ENCODE measurements around the gene PAPSS2. TPM values are rescaled to one million over a fixed set of nuclear protein-coding genes. Genes with fewer than 3 reads are reported as not detected.

PAPSS2 gene
- total RNA-seq, 1 experiment from 2014 or later: 76.3 TPM

DNA sequence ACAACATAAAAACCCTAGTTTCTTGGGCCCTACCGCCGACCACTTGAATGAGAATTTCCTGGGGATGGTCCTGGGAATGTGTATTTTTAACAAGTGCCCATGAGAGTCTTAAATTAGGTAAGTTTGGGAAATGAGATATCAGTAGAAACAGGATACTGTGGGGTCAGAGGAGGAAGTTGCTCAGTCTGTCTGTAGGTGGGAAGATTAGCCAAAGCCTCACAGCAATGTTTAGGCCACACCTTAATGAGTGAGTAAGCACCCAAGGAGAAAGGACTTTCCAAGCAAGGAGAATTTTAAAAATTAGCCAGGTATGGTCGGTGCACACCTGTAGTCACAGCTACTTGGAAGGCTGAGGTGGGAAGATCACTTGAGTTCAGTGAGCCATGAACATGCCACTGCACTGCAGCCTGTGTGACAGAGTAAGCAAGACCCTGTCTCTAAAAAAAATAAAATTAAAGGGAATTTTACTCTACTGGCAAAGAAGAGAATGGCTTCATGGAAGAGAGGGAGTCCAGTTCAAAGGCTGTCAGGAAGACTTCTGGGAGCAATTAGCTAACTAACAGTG, 31.9 kb downstream of the PAPSS2 start:
- Histone ChIP-seq H3K9me3 (replicated peaks) (no peaks in the 10 kb centered on the region), H3K27me3 (replicated peaks) (no peaks in the 10 kb centered on the region), H3K27ac (no peak overlapping the region), H3K4me1 (replicated peaks) (no peaks in the 10 kb centered on the region), H3K4me3 (no peak overlapping the region), H3K36me3 (no peaks in the 10 kb centered on the region; the same call in 1 of the 2 replicates)
- no peak for DNase-seq (ENCODE audit: low read depth in 1 of 2, low spot score in 2 of 2)

DNA sequence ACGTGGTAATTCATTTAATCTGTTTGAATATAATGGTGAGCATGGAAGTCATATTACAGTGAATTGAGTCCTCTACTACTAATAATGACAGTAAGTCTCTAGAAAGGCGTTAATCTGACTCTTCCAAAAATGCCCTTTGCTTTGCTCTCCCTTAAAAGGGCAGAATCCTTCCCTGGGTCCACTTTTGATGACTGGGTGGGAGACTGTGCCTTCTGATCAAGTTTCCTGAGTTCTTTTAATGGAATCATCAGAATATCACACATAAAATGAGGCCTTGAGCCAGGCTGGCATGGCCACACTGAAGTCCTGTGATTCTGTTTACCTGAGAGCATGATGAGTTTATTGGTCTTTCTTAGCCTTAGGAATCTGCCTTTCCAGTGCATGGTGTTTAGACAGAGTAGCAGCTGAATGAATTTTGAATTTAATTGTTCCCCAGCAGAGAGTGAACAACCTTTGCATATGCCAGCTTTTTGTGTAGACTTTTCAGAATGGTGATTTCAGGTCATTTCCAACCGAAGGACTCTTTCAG, 33.3 kb downstream of the PAPSS2 start:
- no peak overlapping the region for H3K27ac ChIP-seq
- no peak for DNase-seq (ENCODE audit: low read depth in 1 of 2, low spot score in 2 of 2)

DNA sequence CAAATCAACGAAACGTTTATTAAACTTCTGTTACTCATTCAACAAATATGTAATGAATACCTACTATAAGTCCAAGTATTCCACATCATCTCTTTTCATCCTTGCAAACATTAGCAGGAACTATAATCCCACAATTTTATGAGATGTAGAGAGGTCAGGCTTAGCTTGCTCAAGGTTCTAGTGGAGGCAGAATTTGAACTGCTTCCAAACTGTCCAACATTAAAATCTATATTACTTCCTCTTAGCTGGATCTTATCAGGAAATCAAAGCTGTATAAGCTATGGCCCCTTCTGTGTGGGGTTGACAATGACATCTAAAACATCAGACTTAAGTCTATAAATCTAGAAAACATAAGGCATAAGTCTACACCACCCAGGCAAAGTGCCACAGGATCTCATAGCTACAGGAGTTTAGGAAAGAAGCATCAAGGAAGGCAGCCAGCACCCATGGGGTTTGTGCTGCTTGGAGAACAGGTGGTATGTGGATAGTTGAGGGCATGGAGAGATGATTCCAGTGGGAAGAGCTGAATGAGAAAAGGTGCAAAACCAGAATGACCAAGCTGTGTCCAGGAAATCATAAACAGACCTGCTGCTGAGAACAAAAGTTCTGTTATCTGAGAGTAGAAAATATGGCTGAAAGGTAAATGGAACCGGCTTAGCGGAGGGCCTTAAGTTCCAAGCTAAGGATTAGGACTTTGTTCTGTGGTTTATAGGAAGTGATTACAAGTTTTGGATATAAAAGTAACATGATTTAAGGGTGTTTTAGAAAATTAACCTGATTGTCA, 34.5 kb downstream of the PAPSS2 start:
- Histone ChIP-seq H3K4me1 (replicated peaks) (no peaks in the 10 kb centered on the region), H3K36me3 (no peaks in the 10 kb centered on the region), H3K9me3 (replicated peaks) (no peaks in the 10 kb centered on the region), H3K4me3 (no peak overlapping the region), H3K27me3 (replicated peaks) (no peaks in the 10 kb centered on the region), H3K27ac (no peak overlapping the region)
- no peak for DNase-seq (ENCODE audit: low read depth in 1 of 2, low spot score in 2 of 2)

More for the DNA sequence above, 33.3 kb downstream of the PAPSS2 start:
- no peaks in the 10 kb centered on the region for H3K4me1 ChIP-seq (replicated peaks)
- H3K36me3 ChIP-seq: no peaks in the 10 kb centered on the region
- no peak overlapping the region for H3K4me3 ChIP-seq
- no peaks in the 10 kb centered on the region for H3K27me3 ChIP-seq (replicated peaks)
- no peaks in the 10 kb centered on the region for H3K9me3 ChIP-seq (replicated peaks)

DNA sequence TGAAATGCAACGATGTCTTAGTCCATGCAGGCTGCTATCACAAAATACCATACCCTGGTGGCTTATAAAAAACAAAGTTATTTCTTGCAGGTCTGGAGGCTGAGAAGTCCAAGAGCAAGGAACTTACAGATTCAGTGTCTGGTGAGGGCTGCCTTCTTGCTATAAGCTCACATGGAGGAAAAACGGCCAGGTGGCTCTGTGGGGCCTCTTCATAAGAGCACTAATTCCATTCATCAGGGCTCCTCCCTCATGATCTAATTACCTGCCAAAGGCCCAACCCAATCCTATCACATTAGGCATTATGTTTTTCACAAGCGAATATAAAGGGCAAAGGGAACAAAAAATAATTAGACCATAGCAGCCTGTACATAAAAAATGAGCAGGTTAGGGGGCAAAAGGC, 35.4 kb downstream of the PAPSS2 start:
- Histone ChIP-seq H3K27ac (no peak overlapping the region), H3K4me3 (no peak overlapping the region), H3K27me3 (replicated peaks) (no peaks in the 10 kb centered on the region), H3K4me1 (replicated peaks) (no peaks in the 10 kb centered on the region), H3K9me3 (replicated peaks) (no peaks in the 10 kb centered on the region), H3K36me3 (no peaks in the 10 kb centered on the region)
- no peak for DNase-seq (ENCODE audit: low read depth in 1 of 2, low spot score in 2 of 2)

DNA sequence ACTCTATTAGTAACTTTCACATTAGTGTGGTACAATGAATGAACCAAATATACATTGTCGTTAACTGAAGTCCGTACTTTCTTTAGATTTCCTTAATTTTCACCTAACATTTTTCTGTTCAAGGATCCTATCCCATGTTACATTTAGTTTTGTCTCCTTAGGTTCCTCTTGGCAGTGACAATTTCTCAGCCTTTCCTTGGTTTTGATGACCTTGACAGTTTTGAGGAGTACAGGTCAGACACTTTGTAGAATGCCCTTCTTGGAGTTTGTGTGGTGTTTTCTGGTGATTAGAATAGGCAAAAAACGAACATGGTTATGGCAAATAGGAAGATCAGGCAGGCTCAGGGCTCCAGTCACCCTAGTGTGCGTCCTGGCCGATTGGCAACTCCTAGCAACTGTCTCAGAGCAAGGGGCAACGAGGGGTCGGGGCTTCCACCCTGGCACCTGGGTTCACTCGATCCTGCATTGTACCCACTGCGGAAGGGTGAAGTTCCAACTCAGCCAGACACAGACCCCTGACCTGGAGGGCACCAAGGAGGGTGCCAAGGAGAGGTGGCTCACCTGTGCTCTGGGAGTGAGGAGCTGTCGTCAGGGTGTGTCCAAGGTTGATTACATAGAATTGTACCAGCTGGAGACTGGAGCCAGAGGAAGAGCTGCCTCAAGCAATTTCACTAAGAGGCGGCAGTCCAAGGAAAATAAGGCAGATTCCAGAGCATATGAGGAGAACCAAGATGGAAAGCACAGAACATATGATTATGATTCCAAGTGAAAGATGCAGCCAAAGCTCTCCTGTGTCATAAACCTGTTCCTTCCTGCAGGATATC, 37.5 kb downstream of the PAPSS2 start:
- Histone ChIP-seq H3K36me3 (0 out of 2 replicates have a peak, but pooled peaks cover 3% of the 10 kb centered on the region), H3K27ac (no peak overlapping the region), H3K4me1 (replicated peaks) (no peaks in the 10 kb centered on the region; the same call in 1 of the 2 replicates), H3K9me3 (replicated peaks) (no peaks in the 10 kb centered on the region), H3K4me3 (no peak overlapping the region), H3K27me3 (replicated peaks) (no peaks in the 10 kb centered on the region)
- DNase-seq (ENCODE audit: low read depth in 1 of 2, low spot score in 2 of 2): no peak

DNA sequence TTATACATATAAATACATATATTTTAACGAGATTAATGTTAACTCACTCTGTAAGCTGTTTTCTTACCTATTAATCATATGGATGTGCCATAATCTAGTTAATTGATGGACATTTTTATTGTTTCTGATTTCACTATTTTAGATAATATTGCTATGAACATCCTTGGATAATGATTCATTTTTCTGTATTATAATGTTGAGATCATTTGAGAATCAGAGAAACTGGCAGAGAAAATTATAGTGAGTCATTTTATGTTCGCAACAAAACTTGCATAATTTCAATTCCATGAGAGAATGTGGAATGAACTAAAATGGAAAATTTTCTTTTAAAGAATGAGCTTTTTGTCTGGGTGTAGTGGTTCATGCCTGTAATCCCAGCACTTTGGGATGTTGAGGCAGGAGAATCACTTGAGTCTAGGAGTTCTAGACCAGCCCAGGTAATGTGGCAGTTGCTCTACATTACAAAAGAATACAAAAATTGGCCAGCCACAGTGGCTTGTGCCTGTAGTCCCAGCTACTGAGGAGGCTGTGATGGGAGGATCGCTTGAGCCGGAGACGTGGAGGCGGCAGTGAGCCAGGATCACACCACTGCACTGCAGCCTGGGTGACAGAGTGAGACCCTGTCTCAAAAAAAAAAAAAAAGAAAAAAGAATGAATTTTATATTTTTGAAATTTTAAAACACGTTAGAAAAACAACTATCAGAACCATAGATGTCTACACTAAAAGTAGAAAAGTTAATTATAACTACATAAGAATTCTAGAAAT, 40.5 kb downstream of the PAPSS2 start:
- H3K9me3 ChIP-seq (replicated peaks): no peaks in the 10 kb centered on the region
- peaks cover 4% of the 10 kb centered on the region for H3K4me1 ChIP-seq (replicated peaks)
- H3K27ac ChIP-seq: no peak overlapping the region
- H3K36me3 ChIP-seq: 0 out of 2 replicates have a peak, but pooled peaks cover 6% of the 10 kb centered on the region
- no peak for DNase-seq (ENCODE audit: low read depth in 1 of 2, low spot score in 2 of 2)
- H3K27me3 ChIP-seq (replicated peaks): no peaks in the 10 kb centered on the region
- no peak overlapping the region for H3K4me3 ChIP-seq

DNA sequence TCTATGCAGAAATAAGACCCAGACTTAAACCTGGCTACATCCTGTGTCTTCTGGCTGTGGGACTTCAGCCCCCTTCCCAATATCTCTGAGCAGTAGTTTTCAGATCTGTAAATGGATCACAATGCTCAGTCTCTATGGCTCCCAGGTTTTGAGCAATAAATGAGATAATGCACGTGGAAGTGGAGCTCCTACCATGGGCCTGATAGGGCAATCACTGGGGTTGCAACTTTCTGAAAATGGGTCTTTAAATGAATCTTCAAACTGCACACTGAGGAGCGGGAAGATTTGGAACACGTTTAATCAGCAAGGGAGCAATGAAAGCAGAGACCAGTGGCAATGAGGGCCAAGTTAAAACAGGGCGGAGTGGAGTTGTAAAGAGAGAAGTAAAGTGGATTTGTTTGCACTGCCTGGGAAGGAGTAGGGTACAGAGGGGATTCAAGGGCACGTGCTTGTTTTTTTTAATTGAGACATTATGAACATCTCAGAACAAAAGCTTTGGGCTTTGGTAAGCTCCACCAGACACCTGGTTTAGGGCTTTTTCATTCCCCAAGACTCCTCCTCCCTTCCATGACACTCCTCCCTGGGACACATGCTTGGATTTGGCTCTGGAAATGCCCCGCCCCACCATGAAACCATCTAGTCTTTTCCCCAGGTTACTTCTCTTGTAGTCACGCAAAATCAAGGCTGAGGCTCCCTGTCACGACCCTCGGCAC, 42.7 kb downstream of the PAPSS2 start:
- Histone ChIP-seq H3K4me1 (replicated peaks) (peaks cover 9% of the 10 kb centered on the region), H3K27me3 (replicated peaks) (no peaks in the 10 kb centered on the region), H3K27ac (no peak overlapping the region), H3K9me3 (replicated peaks) (no peaks in the 10 kb centered on the region), H3K4me3 (no peak overlapping the region), H3K36me3 (0 out of 2 replicates have a peak, but pooled peaks cover 6% of the 10 kb centered on the region)
- DNase-seq (ENCODE audit: low read depth in 1 of 2, low spot score in 2 of 2): no peak

DNA sequence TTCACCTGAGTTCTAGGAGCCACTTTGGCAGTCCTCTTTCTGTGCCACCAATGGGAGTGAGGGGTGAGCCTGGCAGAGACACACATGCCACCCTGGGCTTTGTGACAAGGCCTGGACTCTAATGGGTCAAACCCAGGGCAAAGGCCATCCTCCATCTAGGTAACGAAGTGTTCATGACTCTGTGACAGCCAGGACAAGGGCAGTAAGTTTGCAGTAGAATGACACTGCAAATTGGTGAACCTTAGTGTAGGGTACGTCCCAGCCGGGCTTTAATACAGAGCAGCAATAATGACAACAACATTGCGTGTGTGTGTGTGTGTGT, 43.3 kb downstream of the PAPSS2 start:
- Histone ChIP-seq H3K36me3 (0 out of 2 replicates have a peak, but pooled peaks cover 6% of the 10 kb centered on the region), H3K9me3 (replicated peaks) (no peaks in the 10 kb centered on the region), H3K27ac (no peak overlapping the region), H3K4me1 (replicated peaks) (peaks cover 9% of the 10 kb centered on the region), H3K27me3 (replicated peaks) (no peaks in the 10 kb centered on the region), H3K4me3 (no peak overlapping the region)
- no peak for DNase-seq (ENCODE audit: low read depth in 1 of 2, low spot score in 2 of 2)

DNA sequence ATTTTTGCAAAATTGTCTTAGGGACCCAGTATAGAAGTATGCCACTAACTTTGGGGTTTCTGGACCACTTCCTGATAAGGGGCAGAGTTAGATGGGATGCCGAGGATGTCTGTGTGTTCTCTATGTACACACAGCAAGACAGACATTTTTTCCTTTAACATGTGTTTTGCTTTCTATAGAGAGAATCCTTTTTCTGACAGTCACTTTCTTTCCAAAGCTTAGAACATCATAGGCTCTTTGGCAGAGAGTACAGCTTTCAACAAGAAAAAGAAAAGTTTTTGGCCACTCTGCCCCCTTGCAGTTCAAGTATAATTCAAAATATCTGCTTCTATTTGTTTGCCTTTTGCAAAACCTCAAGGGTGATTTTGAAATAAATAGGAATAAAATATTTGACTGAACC, 44.1 kb downstream of the PAPSS2 start:
- DNase-seq (ENCODE audit: low read depth in 1 of 2, low spot score in 2 of 2): no peak
- H3K4me3 ChIP-seq: no peak overlapping the region
- no peaks in the 10 kb centered on the region for H3K9me3 ChIP-seq (replicated peaks)
- 0 out of 2 replicates have a peak, but pooled peaks cover 6% of the 10 kb centered on the region for H3K36me3 ChIP-seq
- H3K27me3 ChIP-seq (replicated peaks): no peaks in the 10 kb centered on the region
- peaks cover 9% of the 10 kb centered on the region for H3K4me1 ChIP-seq (replicated peaks)
- H3K27ac ChIP-seq: no peak overlapping the region

DNA sequence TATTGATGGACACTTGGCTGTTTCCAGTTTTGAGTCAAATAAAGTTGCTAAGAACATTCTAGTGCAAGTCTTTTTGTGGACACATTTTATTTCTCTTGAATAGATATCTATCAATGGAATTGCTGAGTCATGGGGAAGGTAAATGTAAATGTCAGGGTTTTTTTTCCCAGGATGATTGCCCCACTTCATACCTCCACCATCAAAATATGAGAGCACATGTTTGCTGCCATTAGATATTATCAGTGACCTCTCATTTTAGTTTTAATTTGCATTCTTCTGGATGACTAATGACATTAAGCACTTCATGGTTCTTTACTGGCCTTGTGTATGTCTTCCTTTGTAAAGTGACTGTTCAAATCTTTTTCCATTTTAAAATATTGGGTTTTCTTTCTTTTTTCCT, 45.7 kb downstream of the PAPSS2 start:
- Histone ChIP-seq H3K27me3 (replicated peaks) (no peaks in the 10 kb centered on the region), H3K9me3 (replicated peaks) (no peaks in the 10 kb centered on the region), H3K4me3 (no peak overlapping the region), H3K4me1 (replicated peaks) (peaks cover 9% of the 10 kb centered on the region), H3K27ac (no peak overlapping the region), H3K36me3 (peaks cover 18% of the 10 kb centered on the region)
- no peak for DNase-seq (ENCODE audit: low read depth in 1 of 2, low spot score in 2 of 2)

DNA sequence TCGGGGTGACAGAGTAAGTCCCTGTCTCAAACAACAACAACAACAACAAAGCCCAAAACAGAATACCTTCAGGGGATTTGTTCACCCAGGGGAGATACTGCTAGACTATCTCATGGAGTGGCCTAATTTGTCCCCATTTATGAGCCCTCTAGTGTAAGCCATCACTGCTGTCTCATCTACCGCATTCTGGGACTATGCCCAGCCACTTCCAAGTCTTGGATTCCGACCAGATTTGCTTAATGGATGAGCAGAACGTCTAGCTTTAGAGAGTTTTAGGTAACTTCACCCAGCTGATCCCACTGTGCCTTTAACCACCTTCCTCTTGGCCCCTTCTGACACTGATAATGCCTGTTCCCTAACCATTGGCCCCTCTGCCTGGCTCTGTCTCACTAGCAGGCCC, 47.1 kb downstream of the PAPSS2 start:
- Histone ChIP-seq H3K27ac (no peak overlapping the region), H3K4me3 (no peak overlapping the region), H3K9me3 (replicated peaks) (no peaks in the 10 kb centered on the region), H3K27me3 (replicated peaks) (no peaks in the 10 kb centered on the region), H3K36me3 (peaks cover 27% of the 10 kb centered on the region), H3K4me1 (replicated peaks) (peaks cover 9% of the 10 kb centered on the region)
- DNase-seq (ENCODE audit: low read depth in 1 of 2, low spot score in 2 of 2): no peak

DNA sequence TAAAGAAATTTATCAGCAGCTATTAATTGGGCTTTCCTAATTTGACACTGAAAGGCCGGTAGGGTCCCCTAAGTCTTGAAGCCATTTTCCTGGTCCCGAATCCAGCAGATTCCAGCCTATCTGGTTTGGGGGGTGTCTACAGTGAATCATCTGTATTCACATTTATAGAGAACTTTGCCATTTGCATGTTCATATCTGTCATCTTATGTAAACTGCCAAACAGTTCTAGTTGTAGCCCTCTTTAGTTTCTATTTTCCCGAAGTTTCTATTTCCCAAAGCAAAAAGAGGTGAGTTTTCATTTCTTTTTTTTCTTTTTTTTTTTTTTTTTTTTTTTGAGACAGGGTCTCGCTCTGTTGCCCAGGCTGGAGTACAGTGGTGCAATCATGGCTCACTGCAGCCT, 47.6 kb downstream of the PAPSS2 start:
- Histone ChIP-seq H3K27ac (no peak overlapping the region), H3K36me3 (peaks cover 28% of the 10 kb centered on the region), H3K9me3 (replicated peaks) (no peaks in the 10 kb centered on the region), H3K4me1 (replicated peaks) (peaks cover 9% of the 10 kb centered on the region), H3K27me3 (replicated peaks) (no peaks in the 10 kb centered on the region), H3K4me3 (no peak overlapping the region)
- no peak for DNase-seq (ENCODE audit: low read depth in 1 of 2, low spot score in 2 of 2)
